ENCODE data around the gene CERS6. TPM values are rescaled to one million over a fixed set of nuclear protein-coding genes. Genes with fewer than 3 reads are reported as not detected.
A peak's percentile ranks its signal among the peaks of the same experiment; 100 is the strongest.

CERS6 gene
- polyA plus RNA-seq, 3 donors = 7.6 to 17.7 (median 15.6) TPM

DNA sequence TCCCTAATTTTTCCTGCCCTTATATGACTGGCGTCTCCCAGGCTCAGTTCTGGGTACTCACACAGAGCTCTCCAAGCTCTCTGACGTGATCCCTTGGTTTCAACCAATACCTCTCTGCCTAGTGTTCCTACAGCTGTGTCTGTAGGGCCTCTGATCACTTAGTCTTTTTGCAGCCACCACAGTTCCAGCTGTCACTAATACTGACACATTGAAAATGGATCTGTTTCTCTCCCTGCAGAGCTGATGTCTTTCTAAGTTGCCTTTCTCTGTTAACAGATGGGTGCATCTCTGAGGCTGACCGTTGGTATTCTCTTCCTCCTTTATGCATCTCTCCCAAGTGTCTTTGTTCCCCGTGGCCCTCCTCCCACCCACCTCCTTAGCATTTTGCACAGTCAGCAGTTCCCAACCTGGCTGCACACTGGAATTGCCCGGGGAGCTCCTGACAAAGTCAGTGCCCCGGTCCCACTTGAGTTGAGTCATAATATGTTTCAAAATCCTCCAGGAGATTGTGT lies 62.5 kb downstream of the CERS6 start:
- peak in 1 of 3 donors; percentile 26 for DNase-seq
- Mint-ChIP-seq H3K4me1 (peaks cover 39% of the 10 kb centered on the region), H3K36me3 (peaks cover 2 to 4% of the 10 kb centered on the region in 2 donors), H3K9me3 (no peaks in the 10 kb centered on the region), H3K27me3 (ENCODE audit: low read depth in 3 of 3) (peaks cover 0 to 4% (median 0%) of the 10 kb centered on the region in 3 donors), H3K27ac (peak overlapping the region in 3 of 7 donors; percentile 1 to 75 (median 68)), H3K4me3 (no peak overlapping the region)
- H3K4me3 ChIP-seq (replicated peaks in 1 of 3; ENCODE audit: low read depth in 2 of 3, low read length in 3 of 3) = no peak overlapping the region
- no peak overlapping the region for H3K4me2 ChIP-seq (replicated peaks; ENCODE audit: extremely low read depth, low read length, poor library complexity, severe bottlenecking)
- H2AFZ ChIP-seq (ENCODE audit: insufficient read depth, low read depth, low read length, poor library complexity, severe bottlenecking) = no peak overlapping the region
- no peaks in the 10 kb centered on the region for H3K27me3 ChIP-seq (ENCODE audit: control insufficient read depth in 2 of 2, insufficient read depth in 2 of 2, low read length in 2 of 2)
- peaks cover 86% of the 10 kb centered on the region for H4K20me1 ChIP-seq (ENCODE audit: insufficient read depth, low read length)
- H3K36me3 ChIP-seq (replicated peaks in 1 of 2; ENCODE audit: control insufficient read depth in 1 of 2, insufficient read depth in 2 of 2, low read length in 2 of 2) = no peaks in the 10 kb centered on the region
- peak overlapping the region in 1 of 2 donors; percentile 23 for H3K27ac ChIP-seq (ENCODE audit: low read depth in 1 of 2, low read length in 2 of 2)
- WGBS (ENCODE audit: insufficient coverage) = 43% methylated on average over 3 of the region's 6 CpGs
- H3K9me3 ChIP-seq (replicated peaks in 1 of 2; ENCODE audit: control insufficient read depth in 1 of 2, insufficient read depth in 1 of 2, low read length in 2 of 2) = no peaks in the 10 kb centered on the region
- intact Hi-C loops (cut with micrococcal nuclease) = no loop called here
- H3K4me1 ChIP-seq (ENCODE audit: control insufficient read depth in 1 of 2, insufficient read depth in 2 of 2, low read length in 2 of 2) = peaks cover 9 to 10% of the 10 kb centered on the region in 2 donors
- H3K79me2 ChIP-seq (ENCODE audit: insufficient read depth, low read length) = peaks cover 100% of the 10 kb centered on the region
- TF ChIP-seq, protein P1, sequence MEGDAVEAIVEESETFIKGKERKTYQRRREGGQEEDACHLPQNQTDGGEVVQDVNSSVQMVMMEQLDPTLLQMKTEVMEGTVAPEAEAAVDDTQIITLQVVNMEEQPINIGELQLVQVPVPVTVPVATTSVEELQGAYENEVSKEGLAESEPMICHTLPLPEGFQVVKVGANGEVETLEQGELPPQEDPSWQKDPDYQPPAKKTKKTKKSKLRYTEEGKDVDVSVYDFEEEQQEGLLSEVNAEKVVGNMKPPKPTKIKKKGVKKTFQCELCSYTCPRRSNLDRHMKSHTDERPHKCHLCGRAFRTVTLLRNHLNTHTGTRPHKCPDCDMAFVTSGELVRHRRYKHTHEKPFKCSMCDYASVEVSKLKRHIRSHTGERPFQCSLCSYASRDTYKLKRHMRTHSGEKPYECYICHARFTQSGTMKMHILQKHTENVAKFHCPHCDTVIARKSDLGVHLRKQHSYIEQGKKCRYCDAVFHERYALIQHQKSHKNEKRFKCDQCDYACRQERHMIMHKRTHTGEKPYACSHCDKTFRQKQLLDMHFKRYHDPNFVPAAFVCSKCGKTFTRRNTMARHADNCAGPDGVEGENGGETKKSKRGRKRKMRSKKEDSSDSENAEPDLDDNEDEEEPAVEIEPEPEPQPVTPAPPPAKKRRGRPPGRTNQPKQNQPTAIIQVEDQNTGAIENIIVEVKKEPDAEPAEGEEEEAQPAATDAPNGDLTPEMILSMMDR (IDR thresholded peaks at IDR 0.05) = no peak
- no peak overlapping the region for H3K9ac ChIP-seq (ENCODE audit: insufficient read depth, low read length, poor library complexity, severe bottlenecking)

DNA sequence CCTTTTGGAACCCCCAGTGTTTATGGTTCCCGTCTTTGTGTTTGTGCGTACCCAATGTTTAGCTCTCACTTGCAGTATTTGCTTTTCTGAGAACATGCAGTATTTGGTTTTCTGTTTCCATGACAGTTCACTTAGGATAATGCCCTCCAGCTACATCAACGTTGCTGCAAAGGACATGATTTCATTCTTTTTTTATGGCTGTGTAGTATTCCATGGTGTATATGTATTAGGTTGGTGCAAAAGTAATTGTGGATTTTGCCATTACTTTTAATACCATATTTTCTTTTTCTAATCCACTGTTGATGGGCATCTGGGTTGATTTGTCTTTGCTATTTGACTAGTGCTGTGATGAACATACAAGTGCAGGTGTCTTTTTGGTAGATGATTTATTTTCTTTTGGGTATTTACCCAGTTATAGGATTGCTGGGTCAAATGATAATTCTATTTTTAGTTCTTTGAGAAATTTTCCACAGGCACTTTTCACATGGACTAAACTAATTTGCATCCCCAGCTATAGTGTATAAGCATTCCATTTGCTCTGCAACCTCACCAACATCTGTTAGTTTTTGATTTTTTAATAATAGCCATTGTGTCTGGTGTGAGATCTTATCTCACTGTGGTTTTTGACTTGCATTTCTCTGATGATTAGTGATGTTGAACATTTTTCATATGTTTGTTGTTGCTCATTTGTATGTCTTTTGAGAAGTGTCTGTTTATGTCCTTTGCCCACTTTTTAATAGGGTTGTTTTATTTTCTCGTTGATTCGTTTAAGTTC lies 63.6 kb downstream of the CERS6 start:
- peaks cover 80% of the 10 kb centered on the region for H4K20me1 ChIP-seq (ENCODE audit: insufficient read depth, low read length)
- peaks cover 9 to 10% of the 10 kb centered on the region in 2 donors for H3K4me1 ChIP-seq (ENCODE audit: control insufficient read depth in 1 of 2, insufficient read depth in 2 of 2, low read length in 2 of 2)
- H3K27me3 ChIP-seq (ENCODE audit: control insufficient read depth in 2 of 2, insufficient read depth in 2 of 2, low read length in 2 of 2) = no peaks in the 10 kb centered on the region
- no CpG with 5 or more reads among the region's 5 CpGs for WGBS (ENCODE audit: insufficient coverage)
- H3K4me2 ChIP-seq (replicated peaks; ENCODE audit: extremely low read depth, low read length, poor library complexity, severe bottlenecking) = no peak overlapping the region
- DNase-seq = no peak
- no peaks in the 10 kb centered on the region for H3K9me3 Mint-ChIP-seq
- H3K27me3 Mint-ChIP-seq (ENCODE audit: low read depth in 3 of 3) = peaks cover 0 to 4% (median 0%) of the 10 kb centered on the region in 3 donors
- H3K36me3 ChIP-seq (replicated peaks in 1 of 2; ENCODE audit: control insufficient read depth in 1 of 2, insufficient read depth in 2 of 2, low read length in 2 of 2) = no peaks in the 10 kb centered on the region
- H3K4me3 ChIP-seq (replicated peaks in 1 of 3; ENCODE audit: low read depth in 2 of 3, low read length in 3 of 3) = no peak overlapping the region
- intact Hi-C loops (cut with micrococcal nuclease) = no loop called here
- no peak overlapping the region for H3K9ac ChIP-seq (ENCODE audit: insufficient read depth, low read length, poor library complexity, severe bottlenecking)
- H3K4me1 Mint-ChIP-seq = peaks cover 46% of the 10 kb centered on the region
- H3K9me3 ChIP-seq (replicated peaks in 1 of 2; ENCODE audit: control insufficient read depth in 1 of 2, insufficient read depth in 1 of 2, low read length in 2 of 2) = no peaks in the 10 kb centered on the region
- peak overlapping the region in 1 of 7 donors; percentile 50 for H3K27ac Mint-ChIP-seq
- no peak overlapping the region for H3K27ac ChIP-seq (ENCODE audit: low read depth in 1 of 2, low read length in 2 of 2)
- TF ChIP-seq, protein P1 (IDR thresholded peaks at IDR 0.05) = no peak
- H3K4me3 Mint-ChIP-seq = no peak overlapping the region
- peaks cover 100% of the 10 kb centered on the region for H3K79me2 ChIP-seq (ENCODE audit: insufficient read depth, low read length)
- H3K36me3 Mint-ChIP-seq = peaks cover 2% of the 10 kb centered on the region in 2 donors
- no peak overlapping the region for H2AFZ ChIP-seq (ENCODE audit: insufficient read depth, low read depth, low read length, poor library complexity, severe bottlenecking)
